ENCODE measurements around the gene FSD2.
A peak's percentile ranks its signal among the peaks of the same experiment; 100 is the strongest.
"Not testable (repeated sequence)": the region's sequence is repeated elsewhere in the genome, so short reads cannot be mapped to it uniquely, and the experiment has no call there.

Gene FSD2

GRCh38 chr15:82832601-82833361, 26.9 kb upstream of the FSD2 start:
- DNase-seq = peak; percentile 93
- in situ Hi-C loops (cut with HindIII; ENCODE audit: low pct_ligation_motif_present, low pct_unique_long_range_greater_than_20kb, low sequenced_read_pairs) = no loop called here

DNA sequence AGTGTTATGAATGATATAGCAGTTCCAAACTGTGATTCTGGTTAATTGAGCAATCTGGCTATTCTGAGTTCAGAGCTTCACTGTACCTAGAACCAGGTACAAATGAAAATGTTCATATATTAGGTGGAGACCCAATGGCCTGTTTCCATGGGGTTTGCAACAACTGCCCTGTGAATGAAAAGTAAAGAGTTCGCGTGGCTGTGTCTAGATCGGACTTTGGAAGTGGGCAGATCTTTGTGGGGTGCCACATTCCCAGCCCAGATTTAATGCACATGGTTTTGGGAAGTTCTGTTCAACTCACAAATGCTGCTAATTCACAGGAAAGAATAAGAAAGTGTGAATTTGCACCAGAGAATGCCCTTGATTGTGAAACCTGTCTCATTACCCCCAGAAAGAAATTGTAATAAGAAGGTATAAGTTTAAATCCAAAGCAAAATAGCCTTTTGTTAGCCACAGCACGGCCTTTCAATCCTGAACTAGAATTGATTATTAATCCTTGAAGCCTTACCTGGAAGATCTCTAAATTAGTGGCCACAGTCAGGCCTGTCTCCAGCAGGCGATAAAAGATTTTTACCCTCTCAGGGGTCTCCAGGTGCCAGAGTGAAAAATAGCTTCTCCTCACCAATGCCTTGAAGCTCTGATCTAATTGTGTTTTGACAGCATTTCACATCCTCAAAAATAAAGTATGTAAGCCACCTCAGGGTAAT, 26.2 kb upstream of the FSD2 start:
- in situ Hi-C loops (cut with HindIII; ENCODE audit: low pct_ligation_motif_present, low pct_unique_long_range_greater_than_20kb, low sequenced_read_pairs) = no loop called here
- DNase-seq = no peak

DNA sequence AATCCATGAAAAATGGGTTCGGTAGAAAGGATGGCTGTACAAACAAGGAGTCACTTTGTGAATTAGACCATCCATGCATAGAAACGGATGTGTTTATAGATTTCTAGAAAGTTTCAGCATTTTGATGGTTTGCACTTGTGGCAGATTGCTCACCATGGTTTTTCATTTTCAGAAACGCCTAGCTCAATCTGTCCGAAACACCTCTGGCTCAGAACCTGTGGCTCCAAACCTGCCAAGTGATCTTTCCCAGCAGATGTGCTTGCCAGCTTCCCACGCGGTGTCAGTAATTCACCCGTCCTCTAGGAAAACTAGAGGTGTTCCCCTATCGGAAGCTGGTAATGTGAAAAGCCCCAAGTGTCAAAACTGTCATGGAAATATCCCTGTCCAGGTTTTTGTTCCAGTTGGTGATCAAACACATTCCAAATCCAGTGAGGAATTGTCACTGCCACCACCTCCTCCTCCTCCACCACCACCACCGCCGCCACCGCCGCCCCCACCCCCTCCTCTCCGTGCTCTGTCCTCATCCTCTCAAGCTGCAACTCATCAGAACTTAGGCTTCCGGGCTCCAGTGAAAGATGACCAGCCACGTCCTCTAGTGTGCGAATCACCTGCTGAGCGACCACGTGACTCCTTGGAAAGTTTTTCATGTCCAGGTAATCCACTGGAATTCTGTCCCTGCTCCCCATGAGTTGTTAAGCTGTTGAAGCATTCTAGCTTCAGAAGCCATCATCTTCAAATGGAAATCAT, 24.7 kb upstream of the FSD2 start:
- no peak for DNase-seq
- in situ Hi-C loops (cut with HindIII; ENCODE audit: low pct_ligation_motif_present, low pct_unique_long_range_greater_than_20kb, low sequenced_read_pairs) = no loop called here

DNA sequence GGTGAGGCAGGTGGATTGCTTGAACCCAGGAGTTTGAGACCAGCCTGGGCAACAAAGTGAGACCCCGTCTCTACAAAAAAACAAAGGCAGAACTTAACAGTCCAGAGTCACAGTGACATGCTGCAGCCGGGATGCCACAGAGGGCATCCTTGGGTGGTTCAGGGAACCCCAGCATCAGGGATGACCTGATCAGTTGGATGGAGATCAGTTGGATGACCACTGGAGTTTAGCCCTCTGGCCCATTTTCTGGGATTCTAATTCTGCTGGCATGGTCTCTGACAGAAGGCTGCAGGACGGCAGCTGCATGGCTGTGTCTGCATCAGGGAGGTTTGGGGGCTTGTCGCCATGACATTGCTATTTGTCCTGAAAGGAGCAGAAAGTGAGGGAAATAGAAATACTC, 23.4 kb upstream of the FSD2 start:
- DNase-seq = no peak
- in situ Hi-C loops (cut with HindIII; ENCODE audit: low pct_ligation_motif_present, low pct_unique_long_range_greater_than_20kb, low sequenced_read_pairs) = no loop called here

GRCh38 chr15:82828075-82828474, 22.2 kb upstream of the FSD2 start:
- in situ Hi-C loops (cut with HindIII; ENCODE audit: low pct_ligation_motif_present, low pct_unique_long_range_greater_than_20kb, low sequenced_read_pairs) = no loop called here
- DNase-seq = peak; percentile 80

DNA sequence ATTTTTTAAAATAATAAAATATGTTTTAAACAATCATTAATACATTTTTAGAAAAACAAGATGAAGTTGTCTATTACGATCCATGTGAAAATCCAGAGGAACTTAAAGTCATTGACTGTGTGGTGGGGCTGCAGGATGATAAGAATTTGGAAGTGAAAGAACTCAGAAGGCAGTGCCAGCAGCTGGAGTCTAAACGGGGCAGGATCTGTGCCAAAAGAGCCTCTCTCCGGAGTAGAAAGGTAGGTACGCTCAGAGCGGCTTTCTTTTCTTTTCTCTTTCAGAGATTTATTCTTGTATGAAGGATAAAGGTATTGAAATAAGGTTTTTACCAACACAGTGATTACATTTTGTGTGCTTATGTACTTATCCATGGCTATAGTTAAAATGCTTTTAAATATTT, 17.2 kb upstream of the FSD2 start:
- no peak for DNase-seq
- in situ Hi-C loops (cut with HindIII; ENCODE audit: low pct_ligation_motif_present, low pct_unique_long_range_greater_than_20kb, low sequenced_read_pairs) = no loop called here

GRCh38 chr15:82821851-82822250, 16.0 kb upstream of the FSD2 start:
- DNase-seq; in situ Hi-C loops (cut with HindIII; ENCODE audit: low pct_ligation_motif_present, low pct_unique_long_range_greater_than_20kb, low sequenced_read_pairs): not testable (repeated sequence)

- DNase-seq = peak; percentile 86
- in situ Hi-C loops (cut with HindIII; ENCODE audit: low pct_ligation_motif_present, low pct_unique_long_range_greater_than_20kb, low sequenced_read_pairs) = not testable (repeated sequence)
These were observed 15.5 kb upstream of the FSD2 start for GRCh38 chr15:82821396-82821795.

GRCh38 chr15:82820128-82820527, 14.3 kb upstream of the FSD2 start:
- DNase-seq = no peak
- in situ Hi-C loops (cut with HindIII; ENCODE audit: low pct_ligation_motif_present, low pct_unique_long_range_greater_than_20kb, low sequenced_read_pairs) = no loop called here

DNA sequence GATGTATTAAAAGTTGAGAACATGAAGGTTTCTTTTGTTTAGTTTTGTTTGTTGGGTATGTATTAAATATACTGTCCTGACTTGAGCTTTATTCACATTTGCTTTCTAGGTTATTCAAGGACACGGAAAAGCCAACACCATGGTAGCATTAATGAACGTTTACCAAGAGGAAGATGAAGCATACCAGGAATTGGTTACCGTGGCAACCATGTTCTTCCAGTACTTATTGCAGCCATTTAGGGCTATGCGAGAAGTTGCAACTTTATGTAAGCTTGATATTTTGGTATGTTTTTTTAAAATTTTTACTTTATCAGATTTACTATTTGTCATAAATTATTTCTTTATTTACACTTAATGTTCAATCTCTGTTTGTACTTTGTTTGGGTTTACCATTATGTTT, 7.1 kb upstream of the FSD2 start:
- in situ Hi-C loops (cut with HindIII; ENCODE audit: low pct_ligation_motif_present, low pct_unique_long_range_greater_than_20kb, low sequenced_read_pairs) = no loop called here
- no peak for DNase-seq

DNA sequence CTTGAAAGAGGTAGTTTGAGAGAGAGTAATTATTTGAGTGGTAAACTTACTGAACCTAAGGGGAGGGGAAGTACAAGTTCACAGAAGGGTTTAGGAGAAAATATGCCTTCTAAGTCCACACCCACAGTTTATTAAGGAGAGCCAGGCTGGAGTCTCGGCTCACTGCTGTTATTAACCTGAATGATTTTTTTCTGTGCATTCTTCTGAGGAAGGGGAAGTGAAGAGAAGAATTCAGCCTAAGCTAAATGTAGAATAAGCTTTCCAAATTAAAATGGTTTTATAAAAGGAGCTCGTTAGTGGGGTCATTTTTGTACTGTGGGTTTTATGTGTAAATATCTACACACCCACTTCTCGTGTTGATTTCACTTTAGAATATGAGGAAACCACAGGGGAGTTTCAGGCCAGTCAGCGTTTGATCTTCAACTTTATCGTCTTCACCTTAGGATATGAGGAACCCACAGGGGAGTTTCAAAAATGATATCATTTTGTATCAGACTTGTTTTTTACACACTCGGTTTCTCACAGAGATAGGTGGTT, 5.1 kb upstream of the FSD2 start:
- in situ Hi-C loops (cut with HindIII; ENCODE audit: low pct_ligation_motif_present, low pct_unique_long_range_greater_than_20kb, low sequenced_read_pairs) = no loop called here
- DNase-seq = peak; percentile 35

- peak; percentile 69 for DNase-seq
These were observed 4.4 kb upstream of the FSD2 start for GRCh38 chr15:82810061-82810889.

DNA sequence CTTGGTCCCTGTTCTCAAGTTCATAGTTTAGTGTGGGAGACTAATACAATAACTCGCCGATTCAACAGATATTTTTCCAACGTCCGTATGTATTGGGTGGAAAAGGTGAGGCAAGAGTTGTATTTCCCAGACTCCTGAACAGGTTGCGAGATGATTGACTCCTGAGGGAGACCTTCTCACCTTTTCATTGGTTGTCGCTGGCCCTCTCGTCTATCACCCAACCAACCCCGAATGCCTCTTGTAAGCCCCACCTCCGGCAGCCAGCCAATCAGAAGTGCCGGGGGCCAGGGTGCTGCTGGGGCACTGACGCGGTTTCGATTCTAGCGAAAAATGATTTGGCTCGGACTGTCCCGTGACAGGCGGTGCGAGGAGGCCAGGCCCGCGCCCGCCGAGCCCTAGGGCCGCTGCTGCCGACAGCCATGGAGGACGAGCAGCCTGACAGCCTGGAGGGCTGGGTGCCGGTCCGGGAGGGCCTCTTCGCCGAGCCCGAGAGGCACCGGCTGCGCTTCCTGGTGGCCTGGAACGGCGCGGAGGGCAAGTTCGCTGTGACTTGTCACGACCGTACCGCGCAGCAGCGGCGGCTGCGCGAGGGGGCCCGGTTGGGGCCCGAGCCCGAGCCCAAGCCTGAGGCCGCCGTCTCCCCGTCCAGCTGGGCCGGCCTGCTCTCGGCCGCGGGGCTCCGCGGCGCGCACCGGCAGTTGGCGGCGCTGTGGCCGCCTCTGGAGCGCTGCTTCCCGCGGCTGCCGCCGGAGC, 3.6 kb upstream of the FSD2 start, which contains the start of gene WHAMM:
Gene WHAMM, plus strand, starts transcription at position 321 of the 753 bp plus-strand sequence. Its CDS starts 99 bp downstream, at position 420.
- peak; percentile 98 for DNase-seq
- in situ Hi-C loops (cut with HindIII; ENCODE audit: low pct_ligation_motif_present, low pct_unique_long_range_greater_than_20kb, low sequenced_read_pairs) = no loop called here

More at GRCh38 chr15:82810061-82810889, 4.4 kb upstream of the FSD2 start:
- in situ Hi-C loops (cut with HindIII; ENCODE audit: low pct_ligation_motif_present, low pct_unique_long_range_greater_than_20kb, low sequenced_read_pairs) = no loop called here

DNA sequence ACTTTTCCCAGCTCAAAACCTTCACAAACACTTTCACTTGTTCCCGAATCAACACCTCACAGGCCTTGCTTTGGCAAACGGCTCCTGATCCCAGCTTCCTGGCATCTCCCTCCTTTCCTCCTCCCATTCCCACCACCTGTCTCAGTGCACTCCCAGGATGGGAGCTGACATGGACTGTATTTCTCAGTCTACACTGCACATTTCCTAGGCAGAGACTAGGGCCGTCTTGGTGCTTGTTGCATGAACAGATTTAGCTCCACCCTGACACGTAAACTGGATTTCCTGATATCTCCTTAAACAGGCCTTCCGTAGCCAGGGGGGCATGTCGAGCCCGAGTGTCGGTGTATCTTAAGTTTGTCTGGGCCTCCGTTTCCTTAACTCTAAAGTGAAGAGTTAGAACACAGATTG, 2.8 kb upstream of the FSD2 start:
- DNase-seq = peak; percentile 48
- in situ Hi-C loops (cut with HindIII; ENCODE audit: low pct_ligation_motif_present, low pct_unique_long_range_greater_than_20kb, low sequenced_read_pairs) = no loop called here

DNA sequence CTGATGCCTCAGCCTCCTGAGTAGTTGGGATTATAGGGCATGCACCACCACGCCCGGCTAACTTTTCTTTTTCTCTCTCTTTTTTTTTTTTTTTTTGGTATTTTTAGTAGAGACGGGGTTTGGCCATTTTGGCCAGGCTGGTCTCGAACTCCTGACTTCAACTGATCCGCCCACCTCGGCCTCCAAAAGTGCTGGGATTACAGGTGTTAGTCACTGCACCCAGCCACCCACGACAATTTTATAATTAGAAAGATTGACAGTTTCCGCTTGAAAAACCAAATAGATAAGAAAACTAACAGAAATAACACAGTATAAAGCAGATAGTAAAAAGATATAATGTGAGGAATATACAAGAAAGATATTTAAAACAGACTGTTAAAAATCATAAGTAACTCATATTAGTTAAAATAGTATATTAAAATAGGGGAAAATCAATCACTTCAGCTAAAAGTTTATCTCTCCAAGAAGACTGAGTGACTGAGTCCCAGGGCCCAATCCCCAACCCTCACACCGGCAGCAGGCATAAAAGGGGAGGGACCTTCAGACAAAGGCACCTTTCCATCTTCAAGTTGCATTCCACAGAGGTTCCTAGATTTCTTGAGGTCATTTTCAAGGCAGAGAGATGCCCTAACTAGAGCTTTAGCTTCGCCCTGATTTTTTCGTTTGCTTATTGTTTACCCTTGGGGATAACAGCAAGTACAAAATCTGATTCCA, 2.2 kb upstream of the FSD2 start:
- in situ Hi-C loops (cut with HindIII; ENCODE audit: low pct_ligation_motif_present, low pct_unique_long_range_greater_than_20kb, low sequenced_read_pairs) = no loop called here
- peak; percentile 44 for DNase-seq

DNA sequence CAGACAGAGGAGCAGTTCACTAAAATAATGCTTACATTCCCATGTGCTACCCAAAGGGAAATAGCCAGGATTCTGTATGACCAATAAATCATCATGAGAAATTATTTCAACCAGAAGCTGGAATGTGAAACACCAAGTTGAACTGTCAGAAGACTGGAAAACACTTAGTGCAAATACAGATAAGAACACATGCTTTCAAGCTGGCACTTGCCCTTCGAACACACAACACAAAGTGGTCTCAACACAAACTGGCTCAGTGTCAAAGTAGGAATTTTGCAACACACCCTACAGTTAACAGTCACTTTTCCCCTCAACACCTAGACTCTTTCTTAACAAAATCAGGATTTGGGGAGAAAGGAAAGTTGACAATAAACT, 1.3 kb downstream of the FSD2 start:
- in situ Hi-C loops (cut with HindIII; ENCODE audit: low pct_ligation_motif_present, low pct_unique_long_range_greater_than_20kb, low sequenced_read_pairs) = no loop called here
- DNase-seq = no peak

Measured in ACHN (cell line).